Activated B cell treated with CpG ODN at 0.5 μM for 24 hours (primary cell): Measurements from ENCODE around the gene MYH9. TPM values are rescaled to one million over a fixed set of nuclear protein-coding genes. Genes with fewer than 3 reads are reported as not detected.

Source experiments
- ATAC-seq: fragments of 200-7000 bp; cut with Tn5 transposase; one replicate; pipeline ENCODE4 v1.10.0; 2021; ENCODE audit warnings: low read depth, mild to moderate bottlenecking, moderate library complexity
- CTCF ChIA-PET: fragments of 350-600 bp; sonication (Branson Sonifier 250); formaldehyde crosslinking; loops from one replicate; lab custom pipeline; 2021; ENCODE audit warnings: antibody characterized with exemption; lab: Charles Lee
- POLR2A ChIA-PET: fragments of 350-600 bp; sonication (Branson Sonifier 250); formaldehyde crosslinking; loops from one replicate; lab custom pipeline; 2021; ENCODE audit warnings: antibody characterized with exemption; lab: Charles Lee
- DNase-seq: peaks from one replicate; pipeline ENCODE4 v3.0.0; 2022
- H3K27ac Mint-ChIP-seq: one replicate; pipeline ENCODE4 v1.8.0; 2020; ENCODE audit warnings: mixed read lengths
- H3K27me3 Mint-ChIP-seq: one replicate; pipeline ENCODE4 v1.8.0; 2021; ENCODE audit warnings: mixed read lengths
- H3K36me3 Mint-ChIP-seq: one replicate; pipeline ENCODE4 v1.8.0; 2021; ENCODE audit warnings: low read depth, mixed read lengths
- H3K4me1 Mint-ChIP-seq: one replicate; pipeline ENCODE4 v1.8.0; 2021; ENCODE audit warnings: mixed read lengths
- H3K4me3 Mint-ChIP-seq: one replicate; pipeline ENCODE4 v1.8.0; 2020; ENCODE audit warnings: mild to moderate bottlenecking, mixed read lengths
- H3K9me3 Mint-ChIP-seq: one replicate; pipeline ENCODE4 v1.8.0; 2020; ENCODE audit warnings: mixed read lengths
- intact Hi-C: fragments of 100-400 bp; cut with micrococcal nuclease; formaldehyde crosslinking; loops from one replicate; pipeline ENCODE4 v1.15.1; 2024
- total RNA-seq: library from RNA; stranded (reverse); gene quantifications from 2 replicates; pipeline ENCODE4 v1.2.3, GENCODE V29; 2022
- TF ChIP-seq, protein P1 (sequence below): fragments of 200-600 bp; IDR thresholded peaks from one replicate; pipeline ENCODE4 v1.8.0; 2022; ENCODE audit warnings: antibody characterized with exemption, mild to moderate bottlenecking

The MYH9 gene
- total RNA-seq, 1 donor from 2014 or later, result 714 TPM

GRCh38 chr22:36321797-36322601 is 65.8 kb downstream of the MYH9 start:
- Mint-ChIP-seq H3K4me1 (peaks cover 1% of the 10 kb centered on the region), H3K27ac (no peak overlapping the region), H3K4me3 (no peak overlapping the region), H3K9me3 (no peaks in the 10 kb centered on the region), H3K36me3 (peaks cover 93% of the 10 kb centered on the region), H3K27me3 (no peaks in the 10 kb centered on the region)
- no peak for ATAC-seq
- no peak for DNase-seq
- TF ChIP-seq, protein P1, sequence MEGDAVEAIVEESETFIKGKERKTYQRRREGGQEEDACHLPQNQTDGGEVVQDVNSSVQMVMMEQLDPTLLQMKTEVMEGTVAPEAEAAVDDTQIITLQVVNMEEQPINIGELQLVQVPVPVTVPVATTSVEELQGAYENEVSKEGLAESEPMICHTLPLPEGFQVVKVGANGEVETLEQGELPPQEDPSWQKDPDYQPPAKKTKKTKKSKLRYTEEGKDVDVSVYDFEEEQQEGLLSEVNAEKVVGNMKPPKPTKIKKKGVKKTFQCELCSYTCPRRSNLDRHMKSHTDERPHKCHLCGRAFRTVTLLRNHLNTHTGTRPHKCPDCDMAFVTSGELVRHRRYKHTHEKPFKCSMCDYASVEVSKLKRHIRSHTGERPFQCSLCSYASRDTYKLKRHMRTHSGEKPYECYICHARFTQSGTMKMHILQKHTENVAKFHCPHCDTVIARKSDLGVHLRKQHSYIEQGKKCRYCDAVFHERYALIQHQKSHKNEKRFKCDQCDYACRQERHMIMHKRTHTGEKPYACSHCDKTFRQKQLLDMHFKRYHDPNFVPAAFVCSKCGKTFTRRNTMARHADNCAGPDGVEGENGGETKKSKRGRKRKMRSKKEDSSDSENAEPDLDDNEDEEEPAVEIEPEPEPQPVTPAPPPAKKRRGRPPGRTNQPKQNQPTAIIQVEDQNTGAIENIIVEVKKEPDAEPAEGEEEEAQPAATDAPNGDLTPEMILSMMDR, result no peak
- intact Hi-C loops, result no loop called here
- ChIA-PET POLR2A (interaction anchor here (1.2 kb wide), 1 partner anchor 10 kb away, joined by 3 read pairs; no protein-coding TSS in a partner anchor), CTCF (interaction anchor here (1.4 to 1.6 kb wide), 2 partner anchors 21 to 189 kb away, joined by 3 to 5 read pairs; no protein-coding TSS in a partner anchor)

DNA sequence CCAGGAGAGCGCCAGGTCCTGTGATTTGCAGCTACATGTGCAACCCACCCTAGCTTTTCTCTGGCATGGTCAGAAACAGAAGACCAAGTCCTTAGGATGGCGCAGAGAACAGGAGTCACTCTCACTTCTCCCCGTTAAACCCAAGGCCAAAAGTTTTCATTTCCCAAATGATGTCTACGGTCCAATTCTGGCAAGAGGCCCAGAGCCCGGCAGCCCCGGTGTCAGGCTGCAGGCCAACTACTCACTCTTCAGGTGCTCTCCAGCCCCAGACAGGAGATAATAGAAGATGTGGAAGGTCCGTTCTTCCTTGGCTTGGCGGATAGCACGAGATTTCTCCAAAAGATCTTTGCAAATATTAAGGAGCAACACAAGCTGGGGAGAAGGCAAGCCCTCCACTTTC is 67.2 kb downstream of the MYH9 start:
- ATAC-seq, result no peak
- H3K27ac Mint-ChIP-seq, result no peak overlapping the region
- peaks cover 91% of the 10 kb centered on the region for H3K36me3 Mint-ChIP-seq
- DNase-seq, result no peak
- no peaks in the 10 kb centered on the region for H3K4me1 Mint-ChIP-seq
- H3K4me3 Mint-ChIP-seq, result no peak overlapping the region
- TF ChIP-seq, protein P1, result no peak
- CTCF ChIA-PET, result interaction anchor here (1.4 to 1.6 kb wide), 2 partner anchors 19 to 191 kb away, joined by 3 to 5 read pairs; no protein-coding TSS in a partner anchor
- intact Hi-C loops, result no loop called here
- POLR2A ChIA-PET, result interaction anchor here (1.1 to 1.9 kb wide), 2 partner anchors 8 to 10 kb away, joined by 3 to 7 read pairs; no protein-coding TSS in a partner anchor
- no peaks in the 10 kb centered on the region for H3K27me3 Mint-ChIP-seq
- H3K9me3 Mint-ChIP-seq, result no peaks in the 10 kb centered on the region

- intact Hi-C loops, result no loop called here
- no peak overlapping the region for H3K4me3 Mint-ChIP-seq
- no peaks in the 10 kb centered on the region for H3K27me3 Mint-ChIP-seq
- H3K36me3 Mint-ChIP-seq, result peaks cover 91% of the 10 kb centered on the region
- no peak overlapping the region for H3K27ac Mint-ChIP-seq
- no peak for DNase-seq
- H3K4me1 Mint-ChIP-seq, result no peaks in the 10 kb centered on the region
- POLR2A ChIA-PET, result interaction anchor here (0.6 to 1.9 kb wide), 3 partner anchors 9 to 59 kb away, joined by 3 to 7 read pairs (median 6); no protein-coding TSS in a partner anchor
- CTCF ChIA-PET, result interaction anchor here (0.9 kb wide), 1 partner anchor 151 kb away, joined by 3 read pairs; no protein-coding TSS in a partner anchor
- no peak for ATAC-seq
- no peaks in the 10 kb centered on the region for H3K9me3 Mint-ChIP-seq
- TF ChIP-seq, protein P1, result no peak
Observed at GRCh38 chr22:36319595-36320497, 67.9 kb downstream of the MYH9 start.

GRCh38 chr22:36318442-36318841 is 69.3 kb downstream of the MYH9 start:
- DNase-seq (no peak), ATAC-seq (no peak)
- H3K36me3 Mint-ChIP-seq, result peaks cover 90% of the 10 kb centered on the region
- POLR2A ChIA-PET, result interaction anchor here (1.2 to 1.9 kb wide), 2 partner anchors 10 kb away, joined by 4 to 7 read pairs; no protein-coding TSS in a partner anchor
- intact Hi-C loops, result no loop called here
- no peaks in the 10 kb centered on the region for H3K27me3 Mint-ChIP-seq
- H3K4me1 Mint-ChIP-seq, result peaks cover 6% of the 10 kb centered on the region
- TF ChIP-seq, protein P1, result no peak
- H3K4me3 Mint-ChIP-seq, result no peak overlapping the region
- no peaks in the 10 kb centered on the region for H3K9me3 Mint-ChIP-seq
- CTCF ChIA-PET, result interaction anchor here (1.5 kb wide), 1 partner anchor 18 kb away, joined by 5 read pairs; no protein-coding TSS in a partner anchor
- H3K27ac Mint-ChIP-seq, result no peak overlapping the region
